Measurements from ENCODE around the gene PSMC1. TPM values are rescaled to one million over a fixed set of nuclear protein-coding genes. Genes with fewer than 3 reads are reported as not detected.

PSMC1 gene
- polyA plus RNA-seq, 1 of the 3 experiments (the other 2 are of a cell fraction), result 102 TPM

DNA sequence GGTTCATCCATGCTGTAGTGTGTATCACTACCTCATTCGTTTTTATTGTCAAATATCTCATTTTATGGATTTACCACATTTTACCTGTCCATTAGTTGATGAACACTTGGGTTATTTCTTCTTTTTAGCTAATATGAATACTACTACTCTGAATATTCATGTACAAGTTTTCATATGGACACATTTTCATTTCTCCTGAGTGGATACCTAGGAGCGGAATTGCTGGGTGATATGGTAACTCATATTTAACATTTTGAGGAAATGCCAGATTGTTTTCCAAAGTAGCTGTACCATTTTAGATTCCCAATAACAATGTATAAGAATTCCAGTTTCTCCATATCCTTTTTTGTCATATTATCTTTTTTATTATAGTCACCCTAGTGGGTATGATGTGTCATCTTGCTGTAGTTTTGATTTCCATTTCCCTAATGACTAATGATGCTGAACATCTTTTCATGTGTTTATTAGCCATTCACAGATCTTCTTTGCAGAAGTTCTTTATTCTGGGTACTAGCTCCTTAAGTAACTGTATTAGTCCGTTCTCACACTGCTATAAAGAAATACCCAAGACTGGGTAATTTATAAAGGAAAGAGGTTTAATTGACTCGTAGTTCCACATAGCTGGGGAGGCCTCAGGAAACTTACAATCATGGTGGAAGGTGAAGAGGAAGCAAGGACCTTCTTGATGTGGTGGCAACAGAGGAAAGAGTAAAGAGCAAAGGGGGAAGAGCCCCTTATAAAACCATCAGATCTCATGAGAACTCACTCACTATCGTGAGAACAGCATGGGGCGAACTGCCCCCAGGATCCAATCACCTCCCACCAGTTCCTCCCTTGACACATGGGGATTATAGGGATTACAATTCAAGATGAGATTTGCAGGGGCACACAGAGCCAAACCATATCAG lies 63.5 kb downstream of the PSMC1 start (continued):
- no peak for TF ChIP-seq FOXJ3 (CRISPR knock-in tag; IDR thresholded peaks at IDR 0.05)
- TF ChIP-seq RXRA (IDR thresholded peaks at IDR 0.05; ENCODE audit: borderline replicate concordance, low read depth), result no peak
- TF ChIP-seq RAD21 (IDR thresholded peaks at IDR 0.05; ENCODE audit: low read length), result no peak
- no peak for TF ChIP-seq TCF12 (IDR thresholded peaks at IDR 0.05)

DNA sequence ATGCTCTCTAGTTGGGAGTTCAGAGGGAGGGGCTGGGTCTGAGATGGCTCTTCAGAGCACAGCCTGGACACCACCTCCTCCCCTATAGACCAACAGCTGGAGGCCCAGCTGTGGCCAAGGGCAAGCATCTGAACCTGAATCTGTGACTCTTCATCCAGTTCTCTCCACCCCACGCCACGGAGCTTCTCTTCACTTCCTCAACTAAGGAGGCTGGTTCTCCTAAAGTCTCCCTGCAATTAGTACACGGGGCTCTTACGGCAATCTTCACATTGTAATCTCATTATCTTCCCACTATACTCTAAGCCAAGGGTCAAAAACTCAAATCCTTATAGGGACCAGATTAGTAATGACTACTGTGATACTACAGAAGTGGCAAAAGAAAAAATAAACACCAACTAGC lies 65.5 kb downstream of the PSMC1 start:
- no peaks in the 10 kb centered on the region for H3K27me3 ChIP-seq (ENCODE audit: insufficient read depth)
- H3K9me3 ChIP-seq, result no peaks in the 10 kb centered on the region
- peaks cover 10 to 11% of the 10 kb centered on the region in 2 experiments for H3K36me3 ChIP-seq (replicated peaks in 1 of 2; ENCODE audit: control insufficient read depth in 1 of 2, insufficient read depth in 2 of 2, low read length in 1 of 2)
- POLR2A ChIA-PET, result no interaction called here
- TF ChIP-seq GATA2 (CRISPR knock-in tag; IDR thresholded peaks at IDR 0.05), result no peak
- TF ChIP-seq, protein P1, sequence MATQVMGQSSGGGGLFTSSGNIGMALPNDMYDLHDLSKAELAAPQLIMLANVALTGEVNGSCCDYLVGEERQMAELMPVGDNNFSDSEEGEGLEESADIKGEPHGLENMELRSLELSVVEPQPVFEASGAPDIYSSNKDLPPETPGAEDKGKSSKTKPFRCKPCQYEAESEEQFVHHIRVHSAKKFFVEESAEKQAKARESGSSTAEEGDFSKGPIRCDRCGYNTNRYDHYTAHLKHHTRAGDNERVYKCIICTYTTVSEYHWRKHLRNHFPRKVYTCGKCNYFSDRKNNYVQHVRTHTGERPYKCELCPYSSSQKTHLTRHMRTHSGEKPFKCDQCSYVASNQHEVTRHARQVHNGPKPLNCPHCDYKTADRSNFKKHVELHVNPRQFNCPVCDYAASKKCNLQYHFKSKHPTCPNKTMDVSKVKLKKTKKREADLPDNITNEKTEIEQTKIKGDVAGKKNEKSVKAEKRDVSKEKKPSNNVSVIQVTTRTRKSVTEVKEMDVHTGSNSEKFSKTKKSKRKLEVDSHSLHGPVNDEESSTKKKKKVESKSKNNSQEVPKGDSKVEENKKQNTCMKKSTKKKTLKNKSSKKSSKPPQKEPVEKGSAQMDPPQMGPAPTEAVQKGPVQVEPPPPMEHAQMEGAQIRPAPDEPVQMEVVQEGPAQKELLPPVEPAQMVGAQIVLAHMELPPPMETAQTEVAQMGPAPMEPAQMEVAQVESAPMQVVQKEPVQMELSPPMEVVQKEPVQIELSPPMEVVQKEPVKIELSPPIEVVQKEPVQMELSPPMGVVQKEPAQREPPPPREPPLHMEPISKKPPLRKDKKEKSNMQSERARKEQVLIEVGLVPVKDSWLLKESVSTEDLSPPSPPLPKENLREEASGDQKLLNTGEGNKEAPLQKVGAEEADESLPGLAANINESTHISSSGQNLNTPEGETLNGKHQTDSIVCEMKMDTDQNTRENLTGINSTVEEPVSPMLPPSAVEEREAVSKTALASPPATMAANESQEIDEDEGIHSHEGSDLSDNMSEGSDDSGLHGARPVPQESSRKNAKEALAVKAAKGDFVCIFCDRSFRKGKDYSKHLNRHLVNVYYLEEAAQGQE (IDR thresholded peaks at IDR 0.05; ENCODE audit: low read depth, low read length), result no peak
- TF ChIP-seq, protein P2, sequence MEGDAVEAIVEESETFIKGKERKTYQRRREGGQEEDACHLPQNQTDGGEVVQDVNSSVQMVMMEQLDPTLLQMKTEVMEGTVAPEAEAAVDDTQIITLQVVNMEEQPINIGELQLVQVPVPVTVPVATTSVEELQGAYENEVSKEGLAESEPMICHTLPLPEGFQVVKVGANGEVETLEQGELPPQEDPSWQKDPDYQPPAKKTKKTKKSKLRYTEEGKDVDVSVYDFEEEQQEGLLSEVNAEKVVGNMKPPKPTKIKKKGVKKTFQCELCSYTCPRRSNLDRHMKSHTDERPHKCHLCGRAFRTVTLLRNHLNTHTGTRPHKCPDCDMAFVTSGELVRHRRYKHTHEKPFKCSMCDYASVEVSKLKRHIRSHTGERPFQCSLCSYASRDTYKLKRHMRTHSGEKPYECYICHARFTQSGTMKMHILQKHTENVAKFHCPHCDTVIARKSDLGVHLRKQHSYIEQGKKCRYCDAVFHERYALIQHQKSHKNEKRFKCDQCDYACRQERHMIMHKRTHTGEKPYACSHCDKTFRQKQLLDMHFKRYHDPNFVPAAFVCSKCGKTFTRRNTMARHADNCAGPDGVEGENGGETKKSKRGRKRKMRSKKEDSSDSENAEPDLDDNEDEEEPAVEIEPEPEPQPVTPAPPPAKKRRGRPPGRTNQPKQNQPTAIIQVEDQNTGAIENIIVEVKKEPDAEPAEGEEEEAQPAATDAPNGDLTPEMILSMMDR (IDR thresholded peaks at IDR 0.05), result no peak
- TF ChIP-seq EP300 (IDR thresholded peaks at IDR 0.05; ENCODE audit: borderline replicate concordance in 1 of 2, low read depth in 1 of 2, low read length in 1 of 2), result no peak
- TF ChIP-seq GABPA (IDR thresholded peaks at IDR 0.05; ENCODE audit: low read depth), result no peak
- no peak for TF ChIP-seq CHD2 (IDR thresholded peaks at IDR 0.05; ENCODE audit: low read length, partially characterized antibody)
- TF ChIP-seq, protein P3, sequence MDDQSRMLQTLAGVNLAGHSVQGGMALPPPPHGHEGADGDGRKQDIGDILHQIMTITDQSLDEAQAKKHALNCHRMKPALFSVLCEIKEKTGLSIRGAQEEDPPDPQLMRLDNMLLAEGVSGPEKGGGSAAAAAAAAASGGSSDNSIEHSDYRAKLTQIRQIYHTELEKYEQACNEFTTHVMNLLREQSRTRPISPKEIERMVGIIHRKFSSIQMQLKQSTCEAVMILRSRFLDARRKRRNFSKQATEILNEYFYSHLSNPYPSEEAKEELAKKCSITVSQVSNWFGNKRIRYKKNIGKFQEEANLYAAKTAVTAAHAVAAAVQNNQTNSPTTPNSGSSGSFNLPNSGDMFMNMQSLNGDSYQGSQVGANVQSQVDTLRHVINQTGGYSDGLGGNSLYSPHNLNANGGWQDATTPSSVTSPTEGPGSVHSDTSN (IDR thresholded peaks at IDR 0.05), result no peak
- TF ChIP-seq, protein P4, sequence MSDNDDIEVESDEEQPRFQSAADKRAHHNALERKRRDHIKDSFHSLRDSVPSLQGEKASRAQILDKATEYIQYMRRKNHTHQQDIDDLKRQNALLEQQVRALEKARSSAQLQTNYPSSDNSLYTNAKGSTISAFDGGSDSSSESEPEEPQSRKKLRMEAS (IDR thresholded peaks at IDR 0.05; ENCODE audit: low read depth), result no peak
- no peak for TF ChIP-seq EZH2phosphoT487 (IDR thresholded peaks at IDR 0.05; ENCODE audit: borderline replicate concordance, low read depth)
- H2AFZ ChIP-seq (ENCODE audit: low read depth), result no peak overlapping the region
- no peak overlapping the region for H3K27ac ChIP-seq (ENCODE audit: low read depth in 2 of 2, low read length in 1 of 2)
- no peak for DNase-seq
- no peaks in the 10 kb centered on the region for H3K4me1 ChIP-seq (ENCODE audit: control insufficient read depth in 1 of 2, insufficient read depth in 2 of 2, low read depth in 1 of 2, low read length in 1 of 2)
- CTCF ChIA-PET, result no interaction called here
- H3K79me2 ChIP-seq (ENCODE audit: insufficient read depth), result peaks cover 59% of the 10 kb centered on the region
- no peak overlapping the region for H3K4me2 ChIP-seq
- 94% methylated on average over 4 of the region's 4 CpGs for WGBS (ENCODE audit: low lambda C conversion rate)
- H3K4me3 ChIP-seq (ENCODE audit: low read depth in 2 of 2, low read length in 1 of 2), result no peak overlapping the region
- no peak overlapping the region for H3K9ac ChIP-seq
- H4K20me1 ChIP-seq (ENCODE audit: insufficient read depth), result no peaks in the 10 kb centered on the region; the same call in 1 of the 2 replicates
- no peaks in the 10 kb centered on the region for H3K9me2 ChIP-seq
- H3F3A ChIP-seq (replicated peaks; ENCODE audit: insufficient read depth), result no peaks in the 10 kb centered on the region

Other genes with a start within 250 kb of the PSMC1 start
- gene KCNK13, start 194.6 kb upstream of the PSMC1 start, polyA plus RNA-seq (2012; rRNA removed), result not detected in 2 replicates
- gene NRDE2, start 75.4 kb downstream of the PSMC1 start, polyA plus RNA-seq (2012; rRNA removed), result 10.3 and 11.3 TPM in 2 replicates
- 221 and 299 TPM in 2 replicates for gene CALM1, start 140.5 kb downstream of the PSMC1 start, polyA plus RNA-seq (2012; rRNA removed)